ENCODE results near the gene JPH4.

GRCh38 chr14:23610815-23611289 lies 32.3 kb upstream of the JPH4 start:
- TF ChIP-seq ZNF274 (IDR thresholded peaks at IDR 0.05; ENCODE audit: low read depth, low read length) = no peak
- no peak for TF ChIP-seq POLR2AphosphoS5 (IDR thresholded peaks at IDR 0.05; ENCODE audit: low read depth, low read length)
- TF ChIP-seq EZH2 (IDR thresholded peaks at IDR 0.05) = no peak
- no peak for TF ChIP-seq SP1 (IDR thresholded peaks at IDR 0.05; ENCODE audit: low read depth)
- TF ChIP-seq CTCF (IDR thresholded peaks at IDR 0.05 in 2 of 3, conservative IDR thresholded peaks at IDR 0.05 in 1 of 3; ENCODE audit: borderline replicate concordance in 1 of 3, insufficient read depth in 1 of 3, low read depth in 2 of 3, low read length in 2 of 3) = no peak
- TF ChIP-seq POLR2A (IDR thresholded peaks at IDR 0.05; ENCODE audit: borderline replicate concordance, extremely low read depth, insufficient read depth, insufficient read length) = no peak
- no peak for TF ChIP-seq EZH2phosphoT487 (IDR thresholded peaks at IDR 0.05; ENCODE audit: borderline replicate concordance)
- no peak for TF ChIP-seq REST (IDR thresholded peaks at IDR 0.05; ENCODE audit: low read depth)
- no peak for TF ChIP-seq FOSL1 (IDR thresholded peaks at IDR 0.05; ENCODE audit: low read depth)
- no peak for TF ChIP-seq SIN3A (IDR thresholded peaks at IDR 0.05; ENCODE audit: low read depth)
- TF ChIP-seq JUND (IDR thresholded peaks at IDR 0.05) = no peak
- no peak for TF ChIP-seq ELF1 (IDR thresholded peaks at IDR 0.05; ENCODE audit: borderline replicate concordance, low read depth)
- no peak for TF ChIP-seq MAX (IDR thresholded peaks at IDR 0.05)
- TF ChIP-seq RAD21 (IDR thresholded peaks at IDR 0.05; ENCODE audit: low read depth) = no peak
